Measurements from ENCODE around the gene MGAT5.

Gene MGAT5

DNA sequence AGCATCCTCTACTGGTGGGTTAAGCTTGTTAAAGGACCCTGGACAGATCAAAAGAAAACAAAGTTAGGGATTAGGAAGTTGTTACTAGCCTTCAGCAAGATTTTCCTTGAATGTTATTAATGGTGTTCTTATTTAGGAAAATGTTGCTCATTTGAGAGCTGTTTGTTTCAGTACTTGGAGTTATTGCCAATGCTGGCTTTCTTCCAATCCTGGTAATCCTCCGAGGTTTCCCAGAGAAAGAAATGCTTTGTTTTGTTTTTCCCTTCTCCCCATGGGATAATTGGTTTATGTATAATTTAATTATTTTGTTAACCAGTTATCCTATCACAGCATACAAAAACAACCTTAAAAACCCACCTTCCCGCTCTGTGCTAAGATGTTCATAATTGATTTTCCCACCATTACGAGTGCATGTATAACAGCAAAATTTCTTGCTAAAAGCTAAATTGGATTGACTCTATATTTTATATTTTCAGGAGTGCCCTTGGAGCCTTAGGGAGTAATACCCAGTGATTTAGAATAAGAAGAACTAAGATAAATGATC, 79.8 kb downstream of the MGAT5 start:
- TF ChIP-seq, protein P1, sequence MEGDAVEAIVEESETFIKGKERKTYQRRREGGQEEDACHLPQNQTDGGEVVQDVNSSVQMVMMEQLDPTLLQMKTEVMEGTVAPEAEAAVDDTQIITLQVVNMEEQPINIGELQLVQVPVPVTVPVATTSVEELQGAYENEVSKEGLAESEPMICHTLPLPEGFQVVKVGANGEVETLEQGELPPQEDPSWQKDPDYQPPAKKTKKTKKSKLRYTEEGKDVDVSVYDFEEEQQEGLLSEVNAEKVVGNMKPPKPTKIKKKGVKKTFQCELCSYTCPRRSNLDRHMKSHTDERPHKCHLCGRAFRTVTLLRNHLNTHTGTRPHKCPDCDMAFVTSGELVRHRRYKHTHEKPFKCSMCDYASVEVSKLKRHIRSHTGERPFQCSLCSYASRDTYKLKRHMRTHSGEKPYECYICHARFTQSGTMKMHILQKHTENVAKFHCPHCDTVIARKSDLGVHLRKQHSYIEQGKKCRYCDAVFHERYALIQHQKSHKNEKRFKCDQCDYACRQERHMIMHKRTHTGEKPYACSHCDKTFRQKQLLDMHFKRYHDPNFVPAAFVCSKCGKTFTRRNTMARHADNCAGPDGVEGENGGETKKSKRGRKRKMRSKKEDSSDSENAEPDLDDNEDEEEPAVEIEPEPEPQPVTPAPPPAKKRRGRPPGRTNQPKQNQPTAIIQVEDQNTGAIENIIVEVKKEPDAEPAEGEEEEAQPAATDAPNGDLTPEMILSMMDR (IDR thresholded peaks at IDR 0.05; ENCODE audit: insufficient read depth, low read depth, low read length, missing control alignments) = no peak
- H3K4me3 ChIP-seq (ENCODE audit: low read length) = no peak overlapping the region
- DNase-seq (ENCODE audit: low read depth) = no peak

DNA sequence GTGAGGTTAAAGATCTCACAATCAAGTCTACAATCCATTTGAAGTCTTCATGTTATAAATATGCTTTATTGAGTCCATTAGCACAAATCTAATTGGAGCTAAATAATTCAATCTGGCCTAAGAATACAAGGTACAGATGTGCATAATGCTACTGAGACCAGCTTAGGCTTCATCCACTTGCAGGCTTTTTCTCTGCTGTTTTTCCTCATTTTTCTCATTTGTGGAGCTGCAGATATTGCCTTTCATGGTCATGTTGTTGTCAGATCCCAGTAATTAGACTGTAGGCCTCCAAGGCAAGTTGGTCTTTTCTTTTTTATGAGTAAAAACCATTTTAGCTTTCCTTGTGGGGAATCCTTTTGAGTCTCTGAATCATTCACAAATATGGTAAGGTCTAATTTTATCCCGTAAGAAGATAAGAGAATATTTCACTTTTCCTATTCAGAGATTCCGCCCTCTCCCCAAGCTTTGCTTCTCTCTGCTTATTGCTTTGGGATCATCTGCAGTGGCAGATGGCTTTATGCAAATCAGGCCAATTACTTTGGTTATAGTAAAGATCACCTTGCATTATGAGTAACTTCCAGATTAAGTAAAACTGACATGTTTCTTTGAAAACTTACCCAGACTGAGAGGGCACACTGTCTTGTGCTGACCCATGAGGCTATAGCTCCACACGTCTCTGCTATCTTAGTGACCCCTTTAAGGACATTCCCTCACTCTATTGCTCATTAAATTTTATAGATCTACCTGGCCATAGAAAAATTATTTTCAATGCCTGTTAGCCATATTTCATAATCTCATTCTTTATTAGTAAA, 80.9 kb downstream of the MGAT5 start:
- DNase-seq (ENCODE audit: low read depth) = no peak
- no peak overlapping the region for H3K4me3 ChIP-seq (ENCODE audit: low read length)
- TF ChIP-seq, protein P1 (IDR thresholded peaks at IDR 0.05; ENCODE audit: insufficient read depth, low read depth, low read length, missing control alignments) = no peak

DNA sequence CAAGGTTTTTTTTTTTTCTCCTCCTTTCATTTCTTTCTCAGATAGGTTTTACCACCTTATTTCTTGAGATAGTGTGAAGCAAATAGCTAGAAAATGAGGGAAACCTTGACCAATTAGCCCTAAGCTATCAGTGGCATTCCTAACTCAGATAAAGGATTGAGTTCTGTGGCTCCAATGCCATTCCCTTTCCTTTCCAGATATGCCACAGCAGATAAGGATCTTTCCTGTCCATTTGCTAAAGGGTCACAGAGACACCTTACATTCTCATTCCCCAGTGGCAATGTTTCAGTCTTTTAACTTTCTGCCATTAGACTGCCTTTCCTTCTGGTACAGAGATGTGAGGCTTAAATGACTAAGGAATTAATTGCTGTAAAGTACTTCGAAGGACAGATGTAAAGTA, 81.7 kb downstream of the MGAT5 start:
- TF ChIP-seq, protein P1 (IDR thresholded peaks at IDR 0.05; ENCODE audit: insufficient read depth, low read depth, low read length, missing control alignments) = no peak
- no peak overlapping the region for H3K4me3 ChIP-seq (ENCODE audit: low read length)
- no peak for DNase-seq (ENCODE audit: low read depth)

DNA sequence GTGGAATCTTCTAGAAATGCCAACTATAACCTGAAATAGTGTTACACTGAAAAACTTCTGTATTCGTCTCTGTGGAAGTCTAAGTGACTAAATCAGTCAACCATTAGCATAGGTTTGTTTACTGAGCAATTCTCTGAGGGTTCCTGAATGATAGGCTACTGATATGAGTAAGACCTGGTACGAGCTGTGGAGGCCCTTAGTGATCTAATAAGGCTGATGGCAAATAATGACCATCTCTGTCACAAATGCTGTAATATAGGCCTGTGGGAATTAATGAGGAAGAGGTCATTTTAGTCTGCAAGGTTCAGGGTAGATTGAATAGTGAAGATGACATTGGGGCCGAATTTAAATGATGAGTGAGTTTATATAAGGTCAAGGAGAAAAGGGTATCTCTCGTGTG, 82.5 kb downstream of the MGAT5 start:
- no peak for DNase-seq (ENCODE audit: low read depth)
- H3K4me3 ChIP-seq (ENCODE audit: low read length) = no peak overlapping the region
- TF ChIP-seq, protein P1 (IDR thresholded peaks at IDR 0.05; ENCODE audit: insufficient read depth, low read depth, low read length, missing control alignments) = no peak

DNA sequence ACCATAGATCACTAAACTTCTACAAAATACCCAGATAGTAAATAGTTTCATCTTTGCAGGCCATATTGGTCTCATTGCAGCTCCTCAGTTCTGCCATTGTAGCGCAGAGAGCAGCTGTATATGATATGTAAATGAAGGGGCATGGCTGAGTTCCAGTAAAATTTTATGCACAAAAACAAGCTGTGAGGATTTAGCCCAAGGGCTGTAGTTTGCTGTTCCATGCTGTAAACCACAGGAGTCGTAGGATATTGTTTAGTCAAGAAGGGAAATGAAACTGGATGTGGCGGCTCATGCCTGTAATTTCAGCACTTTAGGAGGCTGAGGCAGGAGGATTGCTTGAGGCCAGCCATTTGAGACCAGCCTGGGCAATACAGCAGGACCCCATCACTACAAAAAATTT, 83.0 kb downstream of the MGAT5 start:
- no peak for DNase-seq (ENCODE audit: low read depth)
- TF ChIP-seq, protein P1 (IDR thresholded peaks at IDR 0.05; ENCODE audit: insufficient read depth, low read depth, low read length, missing control alignments) = no peak
- H3K4me3 ChIP-seq (ENCODE audit: low read length) = no peak overlapping the region

DNA sequence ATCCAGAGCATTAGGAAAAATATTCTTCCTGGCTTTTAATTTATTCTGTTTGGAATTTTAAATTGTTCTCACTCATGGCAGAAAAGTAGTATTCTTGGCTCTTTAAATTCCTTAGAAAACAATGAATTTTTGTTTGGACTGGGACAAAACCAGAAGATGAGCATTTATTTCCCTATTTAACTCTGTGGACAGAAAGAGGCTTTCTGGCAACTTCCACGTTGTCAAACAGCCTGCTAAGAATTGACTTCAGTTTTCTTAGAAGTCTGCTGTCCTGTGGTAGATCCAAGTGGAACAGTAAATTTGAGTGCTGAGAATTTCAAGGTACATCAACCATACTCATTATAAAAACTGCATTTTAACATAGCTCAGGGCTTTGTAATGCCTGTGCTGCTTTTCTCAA, 83.8 kb downstream of the MGAT5 start:
- DNase-seq (ENCODE audit: low read depth) = no peak
- H3K4me3 ChIP-seq (ENCODE audit: low read length) = no peak overlapping the region
- TF ChIP-seq, protein P1 (IDR thresholded peaks at IDR 0.05; ENCODE audit: insufficient read depth, low read depth, low read length, missing control alignments) = no peak

DNA sequence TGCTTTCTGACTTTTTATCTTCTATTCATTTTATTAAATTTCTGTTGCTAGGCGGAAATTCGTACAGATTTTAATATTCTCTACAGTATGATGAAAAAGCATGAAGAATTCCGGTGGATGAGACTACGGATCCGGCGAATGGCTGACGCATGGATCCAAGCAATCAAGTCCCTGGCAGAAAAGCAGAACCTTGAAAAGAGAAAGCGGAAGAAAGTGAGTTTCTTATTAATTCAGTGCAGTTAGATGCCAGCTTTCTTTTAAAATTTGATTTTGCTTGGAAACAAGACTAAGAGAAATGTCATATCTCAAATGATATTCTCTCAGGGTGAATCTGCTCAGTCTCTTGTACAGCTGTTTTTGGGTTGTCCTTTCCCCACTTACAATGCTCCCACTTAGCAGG, 84.3 kb downstream of the MGAT5 start:
- H3K4me3 ChIP-seq (ENCODE audit: low read length) = no peak overlapping the region
- DNase-seq (ENCODE audit: low read depth) = no peak
- TF ChIP-seq, protein P1 (IDR thresholded peaks at IDR 0.05; ENCODE audit: insufficient read depth, low read depth, low read length, missing control alignments) = no peak

Data from epithelial cell of esophagus (primary cell).